H1 (cell line): Measurements from ENCODE around the gene LDLRAD4. TPM values are rescaled to one million over a fixed set of nuclear protein-coding genes. Genes with fewer than 3 reads are reported as not detected.

Source experiments
- CTCF ChIA-PET: fragments of 300-600 bp; sonication (Branson Sonifier 250); formaldehyde crosslinking; loops from one replicate; lab custom pipeline; 2021; ENCODE audit not compliant: partially characterized antibody; lab: Charles Lee
- POLR2A ChIA-PET: fragments of 300-600 bp; sonication (Branson Sonifier 250); formaldehyde crosslinking; loops from one replicate; lab custom pipeline; 2021; ENCODE audit warnings: inconsistent platforms; ENCODE audit not compliant: partially characterized antibody; lab: Charles Lee
- DNase-seq, 2 experiments: peaks; one replicate each; pipeline versions ENCODE4 v3.0.0 to v3.0.0-alpha.2; 2010 to 2022; ENCODE audit warnings: low spot score in 2 of 2, low read depth in 1 of 2, mixed read lengths in 1 of 2
- FAIRE-seq: peaks from 2 replicates; lab custom pipeline; 2011; peaks lifted over from hg19 to GRCh38; lab: Jason Lieb, UNC
- H2AFZ ChIP-seq: 2 replicates; pipeline ENCODE4 v1.8.1; 2012; ENCODE audit warnings: low read length, inconsistent platforms
- H2AK5ac ChIP-seq: 2 replicates; pipeline ENCODE4 v1.6.1; 2013; ENCODE audit warnings: low read depth, low read length
- H2BK120ac ChIP-seq: replicated peaks from 2 replicates; pipeline ENCODE3; 2013; ENCODE audit warnings: low read depth, low read length, inconsistent platforms
- H2BK12ac ChIP-seq: 2 replicates; pipeline ENCODE4 v1.6.1; 2013; ENCODE audit warnings: low read depth, low read length
- H2BK15ac ChIP-seq: 2 replicates; pipeline ENCODE4 v1.6.1; 2013; ENCODE audit warnings: low read length
- H2BK20ac ChIP-seq: 2 replicates; pipeline ENCODE4 v1.6.1; 2013; ENCODE audit warnings: low read length
- H2BK5ac ChIP-seq: 2 replicates; pipeline ENCODE4 v1.6.1; 2013; ENCODE audit warnings: low read depth, low read length
- H3K14ac ChIP-seq: 2 replicates; pipeline ENCODE4 v1.6.1; 2013; ENCODE audit warnings: inconsistent platforms; ENCODE audit not compliant: insufficient read length
- H3K18ac ChIP-seq: 2 replicates; pipeline ENCODE4 v1.6.1; 2013; ENCODE audit warnings: low read length; ENCODE audit errors: extremely low read depth
- H3K23ac ChIP-seq: 2 replicates; pipeline ENCODE4 v1.6.1; 2013; ENCODE audit warnings: inconsistent platforms; ENCODE audit not compliant: insufficient read length
- H3K23me2 ChIP-seq: 2 replicates; pipeline ENCODE4 v1.6.1; 2013; ENCODE audit warnings: low read depth, low read length
- H3K27ac ChIP-seq: 2 replicates; pipeline ENCODE4 v1.6.1; 2011; ENCODE audit warnings: low read depth, low read length, inconsistent platforms
- H3K27me3 ChIP-seq, 4 experiments: replicated peaks in 1 of 4; 1 replicate in 1 of 4; 2 replicates in 3 of 4; pipeline versions ENCODE4 v1.6.1 to v1.8.1; 2011 to 2013; ENCODE audit warnings: low read length in 3 of 4, mild to moderate bottlenecking in 3 of 4, inconsistent platforms in 2 of 4, mixed read lengths in 2 of 4, moderate library complexity in 1 of 4; ENCODE audit not compliant: control insufficient read depth in 3 of 4, insufficient read depth in 3 of 4; ENCODE audit errors: extremely low read depth in 1 of 4
- H3K36me3 ChIP-seq, 4 experiments: 2 replicates each; pipeline versions ENCODE4 v1.6.1 to v1.8.1; 2011 to 2013; ENCODE audit warnings: mild to moderate bottlenecking in 4 of 4, low read length in 3 of 4, moderate library complexity in 2 of 4, control low read depth in 1 of 4, inconsistent platforms in 1 of 4; ENCODE audit not compliant: insufficient read depth in 4 of 4, control insufficient read depth in 2 of 4
- H3K4ac ChIP-seq: replicated peaks from 2 replicates; pipeline ENCODE3; 2013; ENCODE audit warnings: low read length, low read depth, mixed read lengths, inconsistent platforms; ENCODE audit not compliant: insufficient read length
- H3K4me1 ChIP-seq, 4 experiments: replicated peaks in 1 of 4; 1 replicate in 1 of 4; 2 replicates in 3 of 4; pipeline versions ENCODE4 v1.6.1 to v1.8.1; 2011 to 2013; ENCODE audit warnings: low read length in 3 of 4, inconsistent platforms in 2 of 4, mixed read lengths in 1 of 4; ENCODE audit not compliant: insufficient read depth in 4 of 4, control insufficient read depth in 3 of 4
- H3K4me2 ChIP-seq, 2 experiments: 2 replicates each; pipeline versions ENCODE4 v1.6.1 to v1.8.1; 2011 to 2013; ENCODE audit warnings: low read depth in 2 of 2, low read length in 2 of 2, control low read depth in 1 of 2, inconsistent platforms in 1 of 2, mild to moderate bottlenecking in 1 of 2; ENCODE audit not compliant: insufficient read depth in 1 of 2
- H3K4me3 ChIP-seq, 4 experiments: fragments of 200-600, 300-600 bp in 1 of 4; sonication (generic), shearing (Covaris generic), sonication (Bioruptor Twin) in 1 of 4; 2 replicates each; pipeline versions ENCODE4 v1.5.1 to v1.8.1; 2011 to 2016; ENCODE audit warnings: low read length in 4 of 4, low read depth in 3 of 4, control low read depth in 2 of 4, inconsistent platforms in 2 of 4, mild to moderate bottlenecking in 2 of 4, mixed read lengths in 1 of 4, moderate library complexity in 1 of 4; ENCODE audit not compliant: insufficient read depth in 2 of 4; ENCODE audit errors: extremely low read depth in 1 of 4
- H3K56ac ChIP-seq: replicated peaks from 2 replicates; pipeline ENCODE3; 2013; ENCODE audit warnings: low read depth, mild to moderate bottlenecking, mixed read lengths, low read length, inconsistent platforms; ENCODE audit not compliant: insufficient read length
- H3K79me1 ChIP-seq: 2 replicates; pipeline ENCODE4 v1.6.1; 2013; ENCODE audit warnings: low read depth, low read length, control low read depth
- H3K79me2 ChIP-seq, 2 experiments: 2 replicates each; pipeline versions ENCODE4 v1.6.1 to v1.8.1; 2012 to 2013; ENCODE audit warnings: low read length in 2 of 2, mild to moderate bottlenecking in 2 of 2, inconsistent platforms in 1 of 2; ENCODE audit not compliant: insufficient read depth in 2 of 2, control insufficient read depth in 1 of 2
- H3K9ac ChIP-seq, 4 experiments: replicated peaks in 1 of 4; 1 replicate in 1 of 4; 2 replicates in 3 of 4; pipeline versions ENCODE4 v1.6.1 to v1.8.1; 2011 to 2013; ENCODE audit warnings: low read depth in 3 of 4, low read length in 3 of 4, control low read depth in 2 of 4, mild to moderate bottlenecking in 2 of 4, moderate library complexity in 2 of 4, inconsistent platforms in 1 of 4; ENCODE audit errors: extremely low read depth in 1 of 4
- H3K9me3 ChIP-seq, 2 experiments: 2 replicates each; pipeline versions ENCODE4 v1.6.1 to v1.8.1; 2012 to 2013; ENCODE audit warnings: mild to moderate bottlenecking in 2 of 2, moderate library complexity in 2 of 2, control low read depth in 1 of 2, inconsistent platforms in 1 of 2, low read depth in 1 of 2, low read length in 1 of 2, mixed read lengths in 1 of 2; ENCODE audit not compliant: insufficient read depth in 2 of 2
- H4K20me1 ChIP-seq, 2 experiments: replicated peaks in 1 of 2; 2 replicates each; pipeline versions ENCODE3 to v1.8.1; 2011 to 2013; ENCODE audit warnings: inconsistent platforms in 2 of 2, low read length in 2 of 2, mild to moderate bottlenecking in 1 of 2; ENCODE audit not compliant: insufficient read depth in 2 of 2, control insufficient read depth in 1 of 2
- H4K5ac ChIP-seq: 2 replicates; pipeline ENCODE4 v1.6.1; 2013; ENCODE audit warnings: low read length, low read depth, mixed read lengths, inconsistent platforms; ENCODE audit not compliant: insufficient read length
- H4K8ac ChIP-seq: 2 replicates; pipeline ENCODE4 v1.8.0; 2013; ENCODE audit warnings: mild to moderate bottlenecking, moderate library complexity, low read length, inconsistent platforms; ENCODE audit not compliant: insufficient read depth; ENCODE audit errors: extremely low read depth
- H4K91ac ChIP-seq: replicated peaks from 2 replicates; pipeline ENCODE3; 2013; ENCODE audit warnings: low read length, mixed read lengths, inconsistent platforms; ENCODE audit not compliant: insufficient read length
- CBX5 ChIP-seq: fragments of 300-800, 300-1000 bp; sonication (generic); IDR thresholded peaks from 2 replicates; pipeline ENCODE4 v1.7.1; 2016; ENCODE audit warnings: antibody characterized with exemption, low read length, low read depth
- CBX8 ChIP-seq: fragments of 300-800, 300-1000 bp; sonication (generic); IDR thresholded peaks from 2 replicates; pipeline ENCODE4 v1.7.1; 2016; ENCODE audit warnings: low read depth, low read length, borderline replicate concordance
- CTCF ChIP-seq, 3 experiments: IDR thresholded peaks; 1 replicate in 2 of 3; 2 replicates in 1 of 3; pipeline versions ENCODE4 v1.5.1 to v1.6.1; 2011; ENCODE audit warnings: low read length in 3 of 3, mild to moderate bottlenecking in 3 of 3, inconsistent platforms in 2 of 3, low read depth in 1 of 3, moderate library complexity in 1 of 3; ENCODE audit not compliant: insufficient read depth in 1 of 3; ENCODE audit errors: control extremely low read depth in 1 of 3
- EGR1 ChIP-seq: IDR thresholded peaks from 2 replicates; pipeline ENCODE4 v1.6.1; 2011; ENCODE audit warnings: low read depth, low read length, borderline replicate concordance
- GTF2F1 ChIP-seq: IDR thresholded peaks from 2 replicates; pipeline ENCODE4 v1.6.1; 2012; ENCODE audit warnings: low read depth, low read length, improper control_type of control experiment, borderline replicate concordance
- NRF1 ChIP-seq: IDR thresholded peaks from 2 replicates; pipeline ENCODE4 v1.6.1; 2011; ENCODE audit warnings: mild to moderate bottlenecking, low read depth, low read length, improper control_type of control experiment
- POU5F1 ChIP-seq: IDR thresholded peaks from 2 replicates; pipeline ENCODE4 v1.6.1; 2011; ENCODE audit warnings: low read depth, mild to moderate bottlenecking, low read length, moderate library complexity
- SIN3A ChIP-seq, 2 experiments: IDR thresholded peaks in 1 of 2; conservative IDR thresholded peaks in 1 of 2; 2 replicates each; pipeline ENCODE4 v1.6.1; 2011 to 2012; ENCODE audit warnings: low read length in 2 of 2, improper control_type of control experiment in 1 of 2, low read depth in 1 of 2, mild to moderate bottlenecking in 1 of 2
- SP4 ChIP-seq: IDR thresholded peaks from 2 replicates; pipeline ENCODE4 v1.6.1; 2012; ENCODE audit warnings: low read length, inconsistent platforms
- WGBS, 2 experiments: shearing (Covaris generic) in 1 of 2; methylation state at CpG; one replicate each; pipeline versions ENCODE4 v1.1.6 to v1.1.7; 2013 to 2015; ENCODE audit warnings: low lambda C conversion rate in 2 of 2, mixed read lengths in 2 of 2, inconsistent platforms in 1 of 2, low coverage in 1 of 2, missing lambda C conversion rate in 1 of 2; ENCODE audit not compliant: insufficient replicate concordance in 2 of 2, insufficient coverage in 1 of 2, insufficient read length in 1 of 2; ENCODE audit errors: extremely low coverage in 1 of 2, missing lambda C conversion rate in 1 of 2; 5-methylcytosine and 5-hydroxymethylcytosine counted together
- polyA plus RNA-seq, 7 experiments: library from polyadenylated mRNA; depleted of rRNA in 3 of 7; stranded (reverse) in 5 of 7; unstranded in 2 of 7; fragments of >200 nt in 5 of 7; fragments of 200-250 nt in 2 of 7; gene quantifications; 1 replicate in 5 of 7; 2 replicates in 1 of 7; 4 replicates in 1 of 7; pipeline versions ENCODE4 v1.2.1 to v1.2.3, GENCODE V29; 2011 to 2013; ENCODE audit warnings: missing spikeins in 2 of 7, mixed read lengths in 2 of 7
- total RNA-seq: library from RNA; stranded (reverse); fragmentation: NEBNext Ultra II Directional; extraction: Animal tissue kit (Norgen Biotek cat#: 25700); gene quantifications from 2 replicates; pipeline ENCODE4 v1.2.1, GENCODE V29; 2021
- TF ChIP-seq, protein P1 (sequence below): IDR thresholded peaks from 2 replicates; pipeline ENCODE4 v1.6.1; 2011; ENCODE audit warnings: low read depth, mild to moderate bottlenecking, low read length; ENCODE audit not compliant: insufficient read depth

LDLRAD4 gene
- total and polyA plus RNA-seq, 2 of the 8 experiments (the other 6 are each of a cell fraction or from before 2014, with no cell fraction given): 0.77 to 1.4 TPM

GRCh38 chr18:13270279-13270855, 51.8 kb downstream of the LDLRAD4 start:
- Histone ChIP-seq H2AK5ac (no peak overlapping the region), H2BK5ac (no peak overlapping the region), H2AFZ (no peak overlapping the region), H2BK15ac (no peak overlapping the region), H3K4ac (no peak overlapping the region), H3K27me3 (peaks cover 0 to 5% (median 0%) of the 10 kb centered on the region in 4 experiments; a peak in 3 of 7 replicates), H3K18ac (no peak overlapping the region), H3K23ac (no peak overlapping the region), H3K79me2 (no peaks in the 10 kb centered on the region), H3K4me2 (no peak overlapping the region), H3K23me2 (no peaks in the 10 kb centered on the region), H3K14ac (no peak overlapping the region), H2BK120ac (no peak overlapping the region), H3K56ac (no peak overlapping the region), H4K8ac (no peak overlapping the region), H4K20me1 (no peaks in the 10 kb centered on the region), H4K91ac (no peak overlapping the region), H2BK12ac (no peak overlapping the region), H3K4me1 (peaks cover 0 to 9% (median under 1%) of the 10 kb centered on the region in 4 experiments; a peak in 3 of 7 replicates), H3K79me1 (no peaks in the 10 kb centered on the region), H3K9ac (no peak overlapping the region), H3K27ac (no peak overlapping the region), H4K5ac (no peak overlapping the region), H3K9me3 (no peaks in the 10 kb centered on the region), H3K36me3 (no peaks in the 10 kb centered on the region), H2BK20ac (no peak overlapping the region), H3K4me3 (no peak overlapping the region)
- WGBS, 2 experiments: 89% methylated on average over 11 of the region's 11 CpGs; no CpG with 5 or more reads in 1 of the 2 experiments
- ChIA-PET POLR2A (no interaction called here), CTCF (no interaction called here)
- FAIRE-seq: no peak
- no peak for DNase-seq
- TF ChIP-seq CBX5 (no peak), EGR1 (no peak), SIN3A (conservative IDR thresholded peaks at IDR 0.05 in 1 of 2, IDR thresholded peaks at IDR 0.05 in 1 of 2; ENCODE audit: low read depth in 1 of 2, low read length in 2 of 2) (no peak), POU5F1 (no peak), SP4 (no peak), NRF1 (no peak), GTF2F1 (no peak), CTCF (IDR thresholded peaks at IDR 0.05; ENCODE audit: control extremely low read depth in 1 of 3, insufficient read depth in 1 of 3, low read depth in 1 of 3, low read length in 3 of 3) (no peak), CBX8 (no peak)
- TF ChIP-seq, protein P1, sequence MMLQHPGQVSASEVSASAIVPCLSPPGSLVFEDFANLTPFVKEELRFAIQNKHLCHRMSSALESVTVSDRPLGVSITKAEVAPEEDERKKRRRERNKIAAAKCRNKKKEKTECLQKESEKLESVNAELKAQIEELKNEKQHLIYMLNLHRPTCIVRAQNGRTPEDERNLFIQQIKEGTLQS: no peak
